Ammon's horn (tissue), 1 donor: ENCODE data around the gene CCDC178.
"Not testable (repeated sequence)": the region's sequence is repeated elsewhere in the genome, so short reads cannot be mapped to it uniquely, and the experiment has no call there.

ENCODE experiments used
- DNase-seq: peaks from one replicate; pipeline ENCODE4 v3.0.0-alpha.2; 2016; ENCODE audit warnings: low spot score

The CCDC178 gene

GRCh38 chr18:33355263-33355662, 85.3 kb downstream of the CCDC178 start:
- DNase-seq = no peak

- no peak for DNase-seq
Observed at GRCh38 chr18:33350256-33350655, 90.3 kb downstream of the CCDC178 start.

- not testable (repeated sequence) for DNase-seq
Observed at GRCh38 chr18:33339733-33340132, 100.8 kb downstream of the CCDC178 start.

- DNase-seq = no peak
Observed at GRCh38 chr18:33334781-33335180, 105.7 kb downstream of the CCDC178 start.

- no peak for DNase-seq
Observed at GRCh38 chr18:33330711-33331110, 109.8 kb downstream of the CCDC178 start.

GRCh38 chr18:33326975-33327374, 113.5 kb downstream of the CCDC178 start:
- no peak for DNase-seq

- no peak for DNase-seq
Observed at GRCh38 chr18:33317640-33318039, 122.9 kb downstream of the CCDC178 start.

- DNase-seq = no peak
Observed at GRCh38 chr18:33316146-33316587, 124.4 kb downstream of the CCDC178 start.

GRCh38 chr18:33307520-33307919, 133.0 kb downstream of the CCDC178 start:
- DNase-seq = no peak

GRCh38 chr18:33304277-33304676, 136.2 kb downstream of the CCDC178 start:
- DNase-seq = no peak

- no peak for DNase-seq
Observed at GRCh38 chr18:33291539-33291938, 149.0 kb downstream of the CCDC178 start.

GRCh38 chr18:33288082-33288716, 152.3 kb downstream of the CCDC178 start:
- no peak for DNase-seq

- no peak for DNase-seq
Observed at GRCh38 chr18:33282709-33283333, 157.7 kb downstream of the CCDC178 start.

GRCh38 chr18:33282142-33282541, 158.4 kb downstream of the CCDC178 start:
- DNase-seq = no peak

GRCh38 chr18:33277431-33277830, 163.1 kb downstream of the CCDC178 start:
- DNase-seq = no peak

- DNase-seq = no peak
Observed at GRCh38 chr18:33275843-33276242, 164.7 kb downstream of the CCDC178 start.

- DNase-seq = no peak
Observed at GRCh38 chr18:33270297-33270696, 170.2 kb downstream of the CCDC178 start.

- no peak for DNase-seq
Observed at GRCh38 chr18:33269223-33269622, 171.3 kb downstream of the CCDC178 start.

GRCh38 chr18:33264566-33264965, 176.0 kb downstream of the CCDC178 start:
- DNase-seq = no peak

- no peak for DNase-seq
Observed at GRCh38 chr18:33239298-33239697, 201.2 kb downstream of the CCDC178 start.

- DNase-seq = no peak
Observed at GRCh38 chr18:33232318-33232626, 208.2 kb downstream of the CCDC178 start.

- DNase-seq = peak; percentile 85
Observed at GRCh38 chr18:33231474-33232317, 208.8 kb downstream of the CCDC178 start.

- no peak for DNase-seq
Observed at GRCh38 chr18:33212363-33212762, 228.2 kb downstream of the CCDC178 start.
